ENCODE measurements around the gene PTPRT.

PTPRT gene

DNA sequence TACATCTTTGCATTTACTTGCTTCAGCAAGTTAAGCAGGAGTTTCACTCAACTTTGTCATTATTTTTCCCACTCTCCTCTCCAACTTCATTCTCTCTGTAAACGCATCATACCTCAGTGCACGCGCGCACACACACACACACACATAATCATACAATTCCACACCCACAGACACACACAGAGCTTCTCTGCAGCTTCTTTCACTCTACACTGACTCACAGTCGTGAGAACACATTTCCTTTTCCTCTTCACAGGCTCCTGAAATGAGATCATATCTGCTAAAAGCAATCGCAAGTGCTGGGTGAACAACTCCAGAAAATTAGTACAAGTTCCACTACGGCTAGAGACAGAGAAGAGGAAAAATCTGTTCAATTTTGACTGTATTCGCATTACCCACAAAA lies 215.4 kb downstream of the PTPRT start:
- no peak for DNase-seq (ENCODE audit: low read depth)

GRCh38 chr20:42972591-42972990 lies 217.1 kb downstream of the PTPRT start:
- no peak for DNase-seq (ENCODE audit: low read depth)

DNA sequence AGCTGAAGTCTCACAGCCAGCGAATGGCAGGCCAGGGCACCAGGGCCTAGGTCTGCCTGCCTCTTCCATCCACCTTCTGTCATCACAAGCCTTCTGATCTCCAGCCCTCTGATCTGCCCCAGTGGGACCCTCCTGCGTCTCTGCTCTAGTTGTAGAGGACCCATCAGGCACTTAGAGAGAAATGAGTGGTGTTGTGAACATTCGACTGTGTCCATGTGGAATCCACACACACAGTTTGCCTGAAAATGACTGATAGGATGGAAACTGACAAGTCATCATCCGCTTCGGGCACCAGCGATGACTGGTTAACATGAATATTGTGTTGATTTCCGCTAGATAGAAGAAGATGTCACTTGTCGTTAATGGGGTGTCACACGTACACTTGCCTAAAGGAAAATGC lies 221.0 kb downstream of the PTPRT start:
- DNase-seq (ENCODE audit: low read depth): no peak

DNA sequence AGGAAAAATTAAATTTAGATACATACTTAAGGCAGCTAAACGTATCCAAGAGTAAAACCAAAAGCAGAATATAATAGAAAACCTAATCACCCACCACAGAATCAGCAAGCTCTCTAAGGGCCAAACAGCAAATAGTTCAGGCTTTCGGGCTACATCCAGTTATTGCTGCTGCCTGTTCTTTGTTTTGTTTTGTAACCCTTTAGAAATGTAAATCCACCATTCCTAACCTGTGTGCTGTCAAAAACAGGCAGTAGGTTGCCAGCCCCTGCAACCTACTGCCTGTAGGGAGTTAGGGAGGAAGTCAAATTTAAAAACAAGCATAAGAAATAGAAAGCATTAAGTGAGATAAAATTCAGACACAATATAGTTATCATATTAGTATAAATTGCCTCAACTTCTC lies 225.9 kb downstream of the PTPRT start:
- no peak for DNase-seq (ENCODE audit: low read depth)

DNA sequence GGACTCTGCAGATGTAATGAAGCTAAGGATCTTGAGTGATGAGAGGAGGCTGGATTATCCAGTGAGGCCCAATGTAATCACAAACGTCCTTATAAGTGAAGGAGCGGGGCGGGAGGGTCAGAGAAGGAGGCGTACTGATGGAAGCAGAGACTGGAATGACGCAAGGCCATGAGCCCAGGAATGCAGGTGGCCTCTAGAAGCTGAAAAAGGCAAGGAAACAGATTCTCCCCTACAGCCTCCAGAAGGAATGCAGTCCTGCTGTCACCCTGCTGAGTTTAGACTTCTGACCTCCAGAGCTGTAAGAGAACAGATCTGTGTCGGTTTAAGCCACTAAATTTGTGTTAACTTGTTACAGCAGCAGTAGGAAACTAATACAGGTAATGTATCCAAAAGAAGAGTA lies 227.9 kb downstream of the PTPRT start:
- DNase-seq (ENCODE audit: low read depth): no peak

DNA sequence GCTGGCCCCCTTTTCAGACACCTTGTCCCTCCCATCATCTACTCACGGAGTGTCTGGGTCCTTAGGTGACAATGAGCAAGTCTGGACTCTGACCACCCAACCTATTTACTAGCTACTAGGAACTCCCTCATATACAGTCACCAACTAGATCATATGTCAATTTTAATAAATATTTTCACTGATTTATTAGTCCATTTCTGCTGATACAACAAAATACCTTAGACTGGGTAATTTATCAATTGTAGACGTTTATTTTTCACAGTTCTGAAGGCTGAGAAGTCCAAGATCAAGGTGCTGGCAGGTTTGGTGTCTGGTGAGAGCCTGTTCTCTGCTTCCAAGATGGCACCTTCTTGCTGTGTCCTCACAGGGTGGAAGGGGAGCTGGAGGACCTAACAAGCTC lies 229.7 kb downstream of the PTPRT start:
- DNase-seq (ENCODE audit: low read depth): no peak

GRCh38 chr20:42958367-42959069 lies 231.2 kb downstream of the PTPRT start:
- DNase-seq (ENCODE audit: low read depth): no peak

DNA sequence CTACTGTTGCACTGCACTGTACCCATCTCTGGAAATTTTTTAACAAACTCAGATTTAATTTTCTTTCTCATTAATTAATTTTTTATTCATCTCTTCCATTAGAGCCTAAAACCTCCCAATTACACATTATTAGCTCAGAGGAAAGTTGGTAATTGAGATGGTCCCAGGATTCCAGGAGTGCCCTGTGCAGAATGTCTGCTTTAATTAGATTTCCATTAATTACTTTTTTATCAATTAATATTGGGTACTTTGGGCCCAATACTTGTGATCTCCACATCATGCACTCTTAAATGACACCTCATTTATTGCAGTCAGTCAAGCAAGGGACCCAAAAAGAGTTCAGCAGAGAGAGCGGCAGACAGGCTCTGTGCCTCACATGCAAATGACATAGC lies 232.0 kb downstream of the PTPRT start:
- no peak for DNase-seq (ENCODE audit: low read depth)

- DNase-seq (ENCODE audit: low read depth): no peak
Measured at GRCh38 chr20:42957018-42957703, 232.5 kb downstream of the PTPRT start.

DNA sequence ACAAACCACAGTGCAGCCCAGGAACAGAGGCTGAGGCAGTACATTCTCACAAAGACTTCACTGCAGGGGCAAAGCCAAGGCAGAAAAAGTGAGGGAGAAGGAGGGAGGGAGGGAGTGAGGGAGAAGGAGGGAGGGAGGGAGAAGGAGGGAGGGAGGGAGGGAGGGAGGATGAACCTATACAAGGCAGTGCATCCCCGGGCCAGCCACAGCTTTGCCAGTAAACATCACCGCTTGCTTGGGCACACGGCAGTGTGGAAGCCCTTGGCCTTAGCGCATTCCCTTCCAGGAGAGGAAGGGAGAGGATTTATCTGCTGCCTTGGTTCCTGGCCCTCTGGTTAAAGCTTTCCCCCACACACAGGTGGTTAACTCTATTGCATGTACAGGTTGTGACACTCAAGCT lies 234.0 kb downstream of the PTPRT start:
- no peak for DNase-seq (ENCODE audit: low read depth)

DNA sequence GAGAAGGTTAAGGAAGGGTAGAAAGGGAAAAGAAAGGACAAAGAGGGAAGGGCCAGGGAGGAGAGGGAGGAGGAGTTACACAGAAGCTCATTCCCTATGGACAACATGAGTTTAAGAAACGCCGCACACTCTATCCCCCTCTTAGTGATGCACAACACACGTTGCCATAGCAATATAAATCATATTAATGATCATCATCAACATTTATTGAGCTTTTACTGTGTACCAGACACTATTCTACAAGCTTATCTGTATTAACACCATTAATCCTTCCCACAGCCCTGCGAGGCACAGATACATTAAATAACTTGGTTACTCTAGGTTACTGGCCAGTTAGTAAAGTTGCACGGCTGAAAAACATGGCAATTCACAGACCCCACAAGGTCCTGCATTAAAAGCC lies 234.8 kb downstream of the PTPRT start:
- DNase-seq (ENCODE audit: low read depth): no peak

DNA sequence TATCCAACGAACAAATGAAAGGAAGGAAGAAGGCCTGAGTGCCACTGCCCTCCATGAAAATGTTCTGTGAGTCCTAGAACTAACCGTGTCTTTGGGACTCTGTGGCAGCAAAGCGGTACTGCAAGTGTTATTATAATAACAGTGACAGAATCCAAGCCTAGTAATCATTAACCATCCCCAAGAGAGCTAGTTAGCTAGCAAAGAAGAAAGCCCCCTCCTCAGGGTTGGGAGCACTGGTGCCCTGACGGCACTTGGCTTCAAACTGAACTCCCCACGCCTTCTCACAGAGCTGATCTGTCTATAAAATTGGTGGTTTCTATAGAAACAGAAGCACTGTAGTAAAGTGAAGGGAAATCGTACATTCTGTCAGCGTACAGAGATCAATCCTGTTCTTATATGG lies 239.8 kb downstream of the PTPRT start:
- no peak for DNase-seq (ENCODE audit: low read depth)

GRCh38 chr20:42945234-42945994 lies 244.3 kb downstream of the PTPRT start:
- no peak for DNase-seq (ENCODE audit: low read depth)

DNA sequence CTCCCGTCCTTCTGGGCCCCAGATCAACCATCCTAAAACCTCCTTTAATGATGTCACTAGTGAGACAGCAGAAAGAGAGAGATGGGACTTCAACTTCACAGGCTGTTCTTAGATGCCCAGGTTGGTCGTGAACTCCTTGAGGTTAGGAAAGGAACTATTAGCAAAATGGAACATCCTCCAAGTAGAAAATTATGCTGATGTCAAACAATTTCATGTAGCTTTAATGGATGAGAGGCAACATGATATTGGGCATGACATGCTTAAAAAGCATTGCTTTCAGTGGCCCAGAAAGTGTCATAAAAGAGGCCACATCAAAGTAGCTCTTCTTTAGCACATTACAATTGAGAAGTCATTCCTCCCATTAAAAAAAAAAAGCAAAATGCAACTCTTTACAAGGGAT lies 248.1 kb downstream of the PTPRT start:
- no peak for DNase-seq (ENCODE audit: low read depth)

- DNase-seq (ENCODE audit: low read depth): no peak
Measured at GRCh38 chr20:42938441-42939205, 251.1 kb downstream of the PTPRT start.

GRCh38 chr20:42936482-42936881 lies 253.2 kb downstream of the PTPRT start:
- no peak for DNase-seq (ENCODE audit: low read depth)

DNA sequence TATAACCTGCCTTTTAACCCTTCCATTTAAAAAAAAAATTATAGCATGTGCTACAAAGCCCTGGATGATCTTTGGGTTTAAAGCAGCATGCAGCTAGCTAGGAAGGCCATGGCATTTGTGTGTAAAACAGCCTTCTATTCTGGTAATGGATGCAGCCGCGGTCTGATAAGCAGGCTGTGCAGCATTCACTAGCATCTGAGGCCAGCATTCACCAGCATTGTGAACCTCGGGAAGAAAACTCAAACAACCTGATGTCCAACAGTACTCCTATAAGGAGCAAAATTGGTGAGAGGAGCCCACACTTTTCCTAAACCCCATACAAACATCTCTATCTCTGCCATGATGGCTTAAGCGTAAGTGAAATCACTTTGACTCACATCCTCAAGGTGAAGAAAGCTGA lies 265.5 kb downstream of the PTPRT start:
- no peak for DNase-seq (ENCODE audit: low read depth)

DNA sequence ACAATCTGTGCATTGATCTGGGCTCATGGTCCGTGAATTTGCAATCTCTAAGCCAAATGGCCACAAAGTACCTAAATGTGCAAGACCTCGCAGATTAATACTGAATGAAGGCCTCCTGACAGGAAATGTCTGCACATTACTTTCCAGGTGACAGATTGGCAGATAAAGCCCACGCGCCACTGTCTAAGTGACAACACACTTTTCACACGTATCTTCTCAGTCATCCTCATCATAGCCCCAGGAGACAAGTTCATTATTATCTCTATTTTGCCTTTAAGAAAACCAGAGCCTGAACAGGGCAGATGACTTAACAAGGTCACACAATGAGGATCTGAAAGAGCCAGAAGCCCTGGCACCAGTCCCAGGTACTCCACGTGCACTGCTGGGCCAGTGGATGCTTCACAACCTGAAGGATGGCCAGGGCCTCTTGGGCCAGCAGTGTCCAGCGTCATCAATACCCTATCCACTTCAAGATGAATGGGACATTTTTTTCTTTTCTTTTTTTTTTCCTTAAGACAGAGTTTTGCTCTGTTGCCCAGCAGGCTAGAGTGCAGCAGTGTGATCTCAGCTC lies 266.3 kb downstream of the PTPRT start:
- no peak for DNase-seq (ENCODE audit: low read depth)

- DNase-seq (ENCODE audit: low read depth): no peak
Measured at GRCh38 chr20:42920776-42921175, 268.9 kb downstream of the PTPRT start.

DNA sequence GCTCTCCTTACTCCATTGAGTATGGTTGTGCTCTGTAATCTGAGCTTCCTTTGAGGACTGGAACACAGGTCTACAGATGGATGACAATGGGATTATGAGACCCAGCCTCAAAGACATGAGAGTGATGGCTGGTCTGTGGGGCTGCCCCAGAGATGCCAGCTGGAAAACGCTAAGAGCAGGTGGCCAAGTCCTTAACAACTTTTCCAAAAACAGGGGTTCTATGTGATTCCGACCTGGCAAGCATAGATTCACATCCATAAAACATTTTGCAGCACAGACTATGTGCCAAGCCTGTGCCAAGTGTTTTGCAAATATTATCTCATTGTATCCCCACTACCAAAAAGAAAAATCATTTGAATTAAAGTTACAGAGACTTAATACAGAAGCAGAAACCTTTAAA lies 270.4 kb downstream of the PTPRT start:
- no peak for DNase-seq (ENCODE audit: low read depth)

DNA sequence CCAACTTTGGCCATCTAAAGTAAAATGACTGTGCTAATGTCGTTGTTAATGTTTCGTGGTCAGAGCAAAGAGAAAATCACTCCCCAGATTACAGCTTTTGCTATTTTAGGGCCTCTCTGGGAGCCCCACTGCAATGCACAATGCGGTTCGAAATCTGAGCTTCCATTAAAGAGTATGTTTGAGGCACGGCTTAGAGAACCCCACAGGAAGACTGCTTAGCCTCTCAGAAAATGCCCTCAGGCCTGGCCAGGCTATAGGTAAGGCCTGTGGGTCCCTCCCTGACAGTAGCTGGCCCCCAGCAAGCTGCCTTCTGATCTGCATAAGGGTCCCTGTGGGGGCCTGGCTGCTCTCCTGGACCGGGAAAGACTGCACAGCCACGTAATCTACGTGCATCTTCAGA lies 274.6 kb downstream of the PTPRT start:
- no peak for DNase-seq (ENCODE audit: low read depth)

GRCh38 chr20:42914302-42914701 lies 275.4 kb downstream of the PTPRT start:
- DNase-seq (ENCODE audit: low read depth): no peak
